Keratinocyte (primary cell): ENCODE data around the gene ABLIM2.

Source experiments
- CTCF ChIP-seq, 3 experiments: IDR thresholded peaks in 1 of 3; conservative IDR thresholded peaks in 1 of 3; optimal IDR thresholded peaks in 1 of 3; 2 replicates in 2 of 3; 3 replicates in 1 of 3; pipeline versions ENCODE3 to v1.5.1; 2011; ENCODE audit warnings: low read length in 3 of 3, mild to moderate bottlenecking in 3 of 3, moderate library complexity in 2 of 3, control low read depth in 1 of 3, inconsistent platforms in 1 of 3; ENCODE audit not compliant: insufficient read depth in 2 of 3; ENCODE audit errors: extremely low read depth in 1 of 3
- EZH2 ChIP-seq: IDR thresholded peaks from one replicate; pipeline ENCODE4 v1.6.1; 2012; ENCODE audit warnings: inconsistent platforms, mild to moderate bottlenecking, low read length, moderate library complexity

- no peak for TF ChIP-seq CTCF (optimal IDR thresholded peaks at IDR 0.05 in 1 of 3, IDR thresholded peaks at IDR 0.05 in 1 of 3, conservative IDR thresholded peaks at IDR 0.05 in 1 of 3; ENCODE audit: extremely low read depth in 1 of 3, insufficient read depth in 2 of 3, low read length in 3 of 3)
- TF ChIP-seq EZH2, result no peak
Observed at GRCh38 chr4:8093587-8094274, 64.9 kb downstream of the ABLIM2 start.
